ENCODE measurements around the gene HVCN1.

Gene HVCN1

DNA sequence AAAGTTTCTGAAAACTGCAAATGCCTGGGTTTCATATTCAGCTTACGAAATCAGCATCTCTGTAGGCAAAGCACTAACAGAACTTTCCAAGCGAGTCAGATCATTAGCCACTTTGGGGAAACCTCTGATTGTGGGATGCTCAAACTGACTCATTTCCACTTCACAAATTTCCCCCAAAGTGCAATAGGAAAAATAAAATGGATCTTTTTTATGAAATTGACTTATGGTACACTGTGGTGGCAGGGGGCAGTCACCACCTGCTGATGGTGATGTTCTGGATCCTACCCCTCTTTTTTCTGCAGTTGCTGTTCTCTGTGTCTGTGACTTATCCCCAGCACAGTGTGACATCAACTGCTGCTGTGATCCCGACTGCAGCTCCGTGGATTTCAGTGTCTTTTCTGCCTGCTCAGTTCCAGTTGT is 69.4 kb downstream of the HVCN1 start:
- H3K27ac ChIP-seq: no peak overlapping the region
- TF ChIP-seq, protein P1, sequence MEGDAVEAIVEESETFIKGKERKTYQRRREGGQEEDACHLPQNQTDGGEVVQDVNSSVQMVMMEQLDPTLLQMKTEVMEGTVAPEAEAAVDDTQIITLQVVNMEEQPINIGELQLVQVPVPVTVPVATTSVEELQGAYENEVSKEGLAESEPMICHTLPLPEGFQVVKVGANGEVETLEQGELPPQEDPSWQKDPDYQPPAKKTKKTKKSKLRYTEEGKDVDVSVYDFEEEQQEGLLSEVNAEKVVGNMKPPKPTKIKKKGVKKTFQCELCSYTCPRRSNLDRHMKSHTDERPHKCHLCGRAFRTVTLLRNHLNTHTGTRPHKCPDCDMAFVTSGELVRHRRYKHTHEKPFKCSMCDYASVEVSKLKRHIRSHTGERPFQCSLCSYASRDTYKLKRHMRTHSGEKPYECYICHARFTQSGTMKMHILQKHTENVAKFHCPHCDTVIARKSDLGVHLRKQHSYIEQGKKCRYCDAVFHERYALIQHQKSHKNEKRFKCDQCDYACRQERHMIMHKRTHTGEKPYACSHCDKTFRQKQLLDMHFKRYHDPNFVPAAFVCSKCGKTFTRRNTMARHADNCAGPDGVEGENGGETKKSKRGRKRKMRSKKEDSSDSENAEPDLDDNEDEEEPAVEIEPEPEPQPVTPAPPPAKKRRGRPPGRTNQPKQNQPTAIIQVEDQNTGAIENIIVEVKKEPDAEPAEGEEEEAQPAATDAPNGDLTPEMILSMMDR (IDR thresholded peaks at IDR 0.05; ENCODE audit: low read depth, low read length, missing control alignments): peak; percentile 18
- DNase-seq: no peak
- in situ Hi-C loops (cut with HindIII; ENCODE audit: low pct_ligation_motif_present, low sequenced_read_pairs): loop anchor here (25.0 kb wide), 1 partner anchor 107 kb away; the partner anchor contains the start of genes RAD9B and VPS29
- H3K27me3 ChIP-seq (replicated peaks): no peaks in the 10 kb centered on the region
- no peak overlapping the region for H3K4me3 ChIP-seq (ENCODE audit: low read depth, low read length)
- no peaks in the 10 kb centered on the region for H3K36me3 ChIP-seq (replicated peaks)

DNA sequence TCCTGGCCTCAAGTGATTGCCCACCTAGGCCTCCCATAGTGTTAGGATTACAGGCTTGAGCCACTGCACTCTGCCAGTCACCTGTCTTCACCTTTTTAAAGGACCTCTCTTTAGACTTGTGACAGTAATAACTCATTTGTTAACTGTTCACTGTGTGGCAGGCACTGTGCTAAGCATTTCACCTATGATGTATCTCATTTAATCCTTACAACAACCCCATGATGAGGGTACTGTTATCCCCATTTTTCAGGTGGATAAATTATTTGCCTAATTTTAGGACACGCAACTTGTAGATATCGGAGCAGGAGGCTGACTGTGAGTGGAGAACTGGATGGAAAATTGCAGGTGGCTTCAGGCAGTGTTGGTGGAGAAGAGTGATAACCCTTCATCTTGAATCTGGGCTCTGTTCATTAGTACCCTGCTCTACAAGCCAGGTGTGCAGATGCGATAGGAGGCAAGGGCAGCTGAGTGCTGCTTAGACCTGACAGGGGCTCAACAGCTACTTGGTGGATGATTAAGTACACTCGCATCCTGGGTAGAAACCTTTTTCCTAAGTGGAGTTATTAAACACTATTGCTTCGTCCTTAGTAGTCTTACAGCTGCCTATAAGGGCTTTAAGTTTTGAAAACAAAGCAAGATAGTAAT is 72.3 kb downstream of the HVCN1 start:
- Histone ChIP-seq H3K36me3 (replicated peaks) (no peaks in the 10 kb centered on the region), H3K27me3 (replicated peaks) (no peaks in the 10 kb centered on the region), H3K4me3 (ENCODE audit: low read depth, low read length) (no peak overlapping the region), H3K27ac (no peak overlapping the region)
- no peak for DNase-seq
- TF ChIP-seq, protein P1 (IDR thresholded peaks at IDR 0.05; ENCODE audit: low read depth, low read length, missing control alignments): no peak
- in situ Hi-C loops (cut with HindIII; ENCODE audit: low pct_ligation_motif_present, low sequenced_read_pairs): loop anchor here (25.0 kb wide), 1 partner anchor 104 kb away; the partner anchor contains the start of genes RAD9B and VPS29

GRCh38 chr12:110615171-110615570 is 73.7 kb downstream of the HVCN1 start:
- no peak for DNase-seq
- no peaks in the 10 kb centered on the region for H3K27me3 ChIP-seq (replicated peaks)
- TF ChIP-seq, protein P1 (IDR thresholded peaks at IDR 0.05; ENCODE audit: low read depth, low read length, missing control alignments): no peak
- no peaks in the 10 kb centered on the region for H3K36me3 ChIP-seq (replicated peaks)
- no peak overlapping the region for H3K27ac ChIP-seq
- in situ Hi-C loops (cut with HindIII; ENCODE audit: low pct_ligation_motif_present, low sequenced_read_pairs): loop anchor here (25.0 kb wide), 1 partner anchor 103 kb away; the partner anchor contains the start of genes RAD9B and VPS29
- H3K4me3 ChIP-seq (ENCODE audit: low read depth, low read length): no peak overlapping the region

- DNase-seq: peak; percentile 93
Observed at GRCh38 chr12:110613771-110614684, 74.9 kb downstream of the HVCN1 start, which contains the start of gene TCTN1. Gene TCTN1 (plus strand): TSS chr12:110614129. CDS start chr12:110614183, 54 bp downstream.

GRCh38 chr12:110613071-110613770 is 75.7 kb downstream of the HVCN1 start:
- TF ChIP-seq, protein P1 (IDR thresholded peaks at IDR 0.05; ENCODE audit: low read depth, low read length, missing control alignments): no peak
- H3K27ac ChIP-seq: peak overlapping the region; percentile 86
- in situ Hi-C loops (cut with HindIII; ENCODE audit: low pct_ligation_motif_present, low sequenced_read_pairs): loop anchor here (25.0 kb wide), 1 partner anchor 101 kb away; the partner anchor contains the start of genes RAD9B and VPS29
- no peaks in the 10 kb centered on the region for H3K36me3 ChIP-seq (replicated peaks)
- H3K4me3 ChIP-seq (ENCODE audit: low read depth, low read length): peak overlapping the region; percentile 75
- no peak for DNase-seq
- no peaks in the 10 kb centered on the region for H3K27me3 ChIP-seq (replicated peaks)

More at GRCh38 chr12:110613771-110614684, 74.9 kb downstream of the HVCN1 start, which contains the start of gene TCTN1:
- TF ChIP-seq, protein P1 (IDR thresholded peaks at IDR 0.05; ENCODE audit: low read depth, low read length, missing control alignments): no peak
- no peaks in the 10 kb centered on the region for H3K27me3 ChIP-seq (replicated peaks)
- in situ Hi-C loops (cut with HindIII; ENCODE audit: low pct_ligation_motif_present, low sequenced_read_pairs): loop anchor here (25.0 kb wide), 1 partner anchor 102 kb away; the partner anchor contains the start of genes RAD9B and VPS29
- peak within 1 kb of the TSS; percentile 86 for H3K27ac ChIP-seq
- no peaks in the 10 kb centered on the region for H3K36me3 ChIP-seq (replicated peaks)
- H3K4me3 ChIP-seq (ENCODE audit: low read depth, low read length): peak within 1 kb of the TSS; percentile 75
